Measurements from ENCODE around the gene RCOR2.

Gene RCOR2

DNA sequence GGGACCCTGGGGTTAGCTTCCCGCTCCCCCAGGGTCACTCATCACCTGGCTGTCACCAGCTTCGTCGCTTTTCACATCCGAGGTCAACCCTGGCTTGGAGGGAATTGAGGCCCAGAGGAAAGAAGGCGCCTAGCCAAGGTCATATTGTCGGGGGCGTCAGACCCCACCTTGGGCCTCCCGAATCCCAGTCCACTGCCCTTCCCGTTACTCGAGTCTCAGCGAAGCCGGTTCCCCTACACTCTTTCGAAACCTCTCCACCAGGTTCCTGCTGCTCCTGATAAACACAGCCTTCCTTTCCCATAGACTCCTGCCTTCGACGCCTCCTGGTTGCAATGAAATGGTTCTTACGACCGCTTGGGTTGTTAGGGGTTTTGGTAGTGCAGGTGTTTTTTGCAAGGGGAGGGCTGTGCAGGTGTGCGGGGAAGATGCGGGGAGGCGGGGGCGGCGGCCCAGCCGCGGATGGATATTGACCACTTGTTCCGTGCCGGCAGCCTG is 22.5 kb upstream of the RCOR2 start:
- H3K4me1 Mint-ChIP-seq: peaks cover 26% of the 10 kb centered on the region
- peak overlapping the region; percentile 82 for H3K27ac Mint-ChIP-seq (ENCODE audit: low read depth)
- peaks cover 13% of the 10 kb centered on the region for H3K36me3 Mint-ChIP-seq (ENCODE audit: insufficient read depth)
- no peaks in the 10 kb centered on the region for H3K27me3 Mint-ChIP-seq
- ATAC-seq (replicated peaks; ENCODE audit: extremely low read depth, poor library complexity, severe bottlenecking) (no peak), DNase-seq (ENCODE audit: low spot score in 2 of 2) (no peak)
- peak overlapping the region; percentile 80 for H3K4me3 Mint-ChIP-seq
- H3K9me3 Mint-ChIP-seq: no peaks in the 10 kb centered on the region

DNA sequence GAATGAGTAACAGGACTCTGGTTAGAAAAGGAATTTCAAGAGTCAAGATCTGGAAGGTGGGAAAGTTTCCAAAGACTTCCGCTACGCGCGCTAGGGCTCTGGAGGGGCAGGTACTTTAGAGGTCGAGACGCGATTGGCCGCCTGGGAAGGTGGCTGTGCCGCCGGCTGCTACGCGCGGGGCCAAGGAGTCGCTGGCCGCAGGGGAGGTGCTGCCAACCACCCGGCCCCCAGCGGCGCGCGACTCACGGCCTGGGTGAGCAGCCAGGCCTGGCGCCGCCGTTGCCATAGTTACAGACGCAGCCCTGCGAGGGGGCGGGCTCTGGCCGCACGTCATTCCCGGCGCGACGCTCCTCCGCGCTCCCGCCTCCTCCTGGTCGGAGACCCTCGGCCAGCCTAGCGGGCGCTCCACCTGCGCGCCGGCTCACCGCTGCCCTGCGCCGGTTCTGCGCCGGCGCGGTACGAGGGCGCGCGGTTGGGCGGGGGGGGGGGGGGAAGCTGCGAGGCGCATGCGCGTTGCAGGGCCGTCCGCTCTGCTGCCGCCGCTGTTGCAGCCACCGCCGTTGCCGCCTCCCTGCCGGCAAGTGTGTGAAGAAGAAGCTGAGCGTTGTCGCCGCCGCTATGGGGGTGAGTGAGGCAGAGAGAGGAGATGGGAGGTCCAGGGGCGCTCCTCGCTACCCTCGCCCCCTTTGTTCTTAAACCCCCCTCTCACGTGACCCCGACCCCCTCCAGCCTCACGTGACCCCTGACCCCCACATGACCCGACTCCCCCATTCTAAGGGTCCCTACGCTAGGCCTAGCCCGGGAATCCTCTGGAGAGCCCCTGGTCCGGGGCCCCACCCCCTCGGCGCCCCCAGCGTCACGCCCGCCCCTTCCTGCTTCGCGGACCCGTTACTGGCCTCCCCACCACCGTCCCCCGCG is 21.8 kb upstream of the RCOR2 start, which contains the start of gene NAA40:
Gene NAA40 (plus strand): TSS at position 524 of the 918 bp plus-strand sequence. CDS start 95 bp downstream, at position 619.
- peaks cover 13% of the 10 kb centered on the region for H3K36me3 Mint-ChIP-seq (ENCODE audit: insufficient read depth)
- peak within 1 kb of the TSS; percentile 80 for H3K4me3 Mint-ChIP-seq
- ATAC-seq (replicated peaks; ENCODE audit: extremely low read depth, poor library complexity, severe bottlenecking): peak; percentile 91
- peak; percentile 82 to 87 for DNase-seq (ENCODE audit: low spot score in 2 of 2)
- peaks cover 19% of the 10 kb centered on the region for H3K4me1 Mint-ChIP-seq
- H3K27me3 Mint-ChIP-seq: no peaks in the 10 kb centered on the region
- H3K27ac Mint-ChIP-seq (ENCODE audit: low read depth): peak within 1 kb of the TSS; percentile 82
- H3K9me3 Mint-ChIP-seq: no peaks in the 10 kb centered on the region

DNA sequence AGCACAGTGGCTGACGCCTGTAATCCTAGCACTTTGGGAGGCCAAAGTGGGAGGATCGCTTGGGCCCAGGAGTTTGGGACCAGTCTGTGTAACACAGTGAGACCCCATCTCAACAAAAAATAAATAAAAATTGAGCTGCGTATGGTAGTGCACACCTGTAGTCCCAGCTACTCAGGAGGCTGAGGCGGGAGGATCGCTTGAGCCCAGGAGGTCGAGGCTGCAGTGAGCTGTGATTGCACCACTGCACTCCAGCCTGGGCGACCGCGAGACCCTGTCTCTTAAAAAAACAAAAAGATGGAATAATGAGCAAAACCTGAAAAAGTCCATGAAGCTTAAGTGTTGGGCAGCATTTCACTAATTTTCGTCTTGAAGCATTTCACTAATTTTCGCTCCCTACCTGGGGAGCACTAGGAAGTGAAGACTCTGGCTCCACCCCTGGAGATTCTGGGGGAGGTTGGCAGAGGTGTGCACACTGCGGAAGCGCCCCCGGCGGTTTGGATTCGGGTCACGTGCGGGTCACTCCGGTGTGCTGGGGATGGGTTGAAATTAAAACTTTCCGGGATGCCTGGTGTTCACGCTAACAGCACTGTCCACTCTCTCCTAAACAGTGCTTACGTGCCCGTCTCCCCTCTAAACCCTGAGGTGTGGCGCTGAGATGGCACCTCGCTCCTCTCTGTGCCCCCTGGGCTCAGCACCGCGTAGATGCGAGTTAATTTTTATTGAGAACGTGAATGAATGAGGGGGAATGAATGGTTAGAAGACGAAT is 20.9 kb upstream of the RCOR2 start:
- ATAC-seq (replicated peaks; ENCODE audit: extremely low read depth, poor library complexity, severe bottlenecking) (peak; percentile 21), DNase-seq (ENCODE audit: low spot score in 2 of 2) (no peak)
- Mint-ChIP-seq H3K27me3 (no peaks in the 10 kb centered on the region), H3K36me3 (ENCODE audit: insufficient read depth) (peaks cover 13% of the 10 kb centered on the region), H3K4me1 (peaks cover 18% of the 10 kb centered on the region), H3K4me3 (peak overlapping the region; percentile 80), H3K9me3 (no peaks in the 10 kb centered on the region), H3K27ac (ENCODE audit: low read depth) (peak overlapping the region; percentile 82)

DNA sequence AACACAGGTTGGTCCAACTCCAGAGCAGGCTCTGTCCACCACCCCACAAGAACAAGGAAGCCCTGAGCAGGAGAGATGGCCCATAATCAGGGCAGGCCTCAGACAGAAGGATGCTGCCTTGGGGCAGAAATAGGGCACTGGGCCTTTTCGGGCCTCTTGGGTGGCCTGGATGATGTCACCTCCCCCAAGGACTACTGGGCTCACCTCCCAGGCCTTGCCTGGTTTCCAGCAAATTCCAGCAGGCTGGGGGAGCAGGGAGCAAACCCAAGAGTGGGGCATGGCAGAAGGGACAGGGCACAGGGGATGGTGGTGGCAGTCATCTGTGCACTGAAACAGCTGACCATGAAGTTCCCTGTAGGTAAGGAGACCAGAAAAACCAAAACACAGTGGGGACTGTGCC is 16.5 kb upstream of the RCOR2 start:
- peaks cover 6% of the 10 kb centered on the region for H3K36me3 Mint-ChIP-seq (ENCODE audit: insufficient read depth)
- DNase-seq (ENCODE audit: low spot score in 2 of 2) (no peak), ATAC-seq (replicated peaks; ENCODE audit: extremely low read depth, poor library complexity, severe bottlenecking) (no peak)
- H3K4me1 Mint-ChIP-seq: peaks cover 10% of the 10 kb centered on the region
- no peaks in the 10 kb centered on the region for H3K9me3 Mint-ChIP-seq
- H3K27ac Mint-ChIP-seq (ENCODE audit: low read depth): no peak overlapping the region
- H3K27me3 Mint-ChIP-seq: no peaks in the 10 kb centered on the region
- H3K4me3 Mint-ChIP-seq: no peak overlapping the region

DNA sequence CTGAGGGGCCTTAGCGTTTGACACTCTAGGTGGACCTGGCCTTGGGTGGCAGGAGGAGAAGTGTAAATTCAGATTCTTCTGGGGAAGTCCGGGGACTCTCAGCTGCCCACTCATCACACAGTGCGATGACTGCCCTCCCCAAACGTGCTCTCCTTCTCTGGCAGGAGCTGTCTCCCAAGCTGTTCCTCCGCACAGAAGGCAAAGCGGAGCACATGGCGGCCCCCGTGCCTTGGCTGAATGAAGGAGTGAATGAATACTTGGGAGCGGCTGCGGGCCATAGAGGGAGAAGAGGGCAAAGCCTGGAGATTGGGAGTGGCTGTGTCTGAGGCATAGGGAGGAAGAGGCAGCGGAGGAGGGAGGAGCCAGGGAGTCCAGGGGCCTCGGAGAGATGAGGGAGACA is 14.9 kb upstream of the RCOR2 start:
- no peaks in the 10 kb centered on the region for H3K27me3 Mint-ChIP-seq
- DNase-seq (ENCODE audit: low spot score in 2 of 2) (no peak), ATAC-seq (replicated peaks; ENCODE audit: extremely low read depth, poor library complexity, severe bottlenecking) (no peak)
- no peak overlapping the region for H3K27ac Mint-ChIP-seq (ENCODE audit: low read depth)
- H3K36me3 Mint-ChIP-seq (ENCODE audit: insufficient read depth): no peaks in the 10 kb centered on the region
- no peaks in the 10 kb centered on the region for H3K4me1 Mint-ChIP-seq
- no peaks in the 10 kb centered on the region for H3K9me3 Mint-ChIP-seq
- no peak overlapping the region for H3K4me3 Mint-ChIP-seq

DNA sequence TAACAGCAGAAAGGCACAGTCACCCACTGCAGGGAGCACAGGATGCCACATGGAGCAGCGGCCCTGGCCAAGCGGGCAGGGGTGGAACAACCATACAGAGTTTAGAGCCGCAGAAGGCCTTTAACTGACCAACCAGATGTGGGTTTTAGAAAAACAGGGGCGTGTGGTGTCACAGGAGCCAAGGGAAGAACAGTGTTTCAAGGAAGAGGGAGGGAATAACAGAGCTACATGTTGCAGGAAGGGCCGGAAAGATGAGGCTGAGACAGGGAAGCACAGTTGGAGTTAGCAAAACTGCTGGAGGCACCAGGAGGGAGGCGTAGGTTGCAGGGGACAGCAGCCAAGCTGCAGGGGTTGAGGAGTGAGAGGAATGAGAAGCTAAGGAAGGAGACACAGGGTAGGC is 14.1 kb upstream of the RCOR2 start:
- H3K4me1 Mint-ChIP-seq: no peaks in the 10 kb centered on the region
- DNase-seq (ENCODE audit: low spot score in 2 of 2) (no peak), ATAC-seq (replicated peaks; ENCODE audit: extremely low read depth, poor library complexity, severe bottlenecking) (no peak)
- no peaks in the 10 kb centered on the region for H3K36me3 Mint-ChIP-seq (ENCODE audit: insufficient read depth)
- no peaks in the 10 kb centered on the region for H3K9me3 Mint-ChIP-seq
- no peak overlapping the region for H3K27ac Mint-ChIP-seq (ENCODE audit: low read depth)
- H3K4me3 Mint-ChIP-seq: no peak overlapping the region
- H3K27me3 Mint-ChIP-seq: no peaks in the 10 kb centered on the region

DNA sequence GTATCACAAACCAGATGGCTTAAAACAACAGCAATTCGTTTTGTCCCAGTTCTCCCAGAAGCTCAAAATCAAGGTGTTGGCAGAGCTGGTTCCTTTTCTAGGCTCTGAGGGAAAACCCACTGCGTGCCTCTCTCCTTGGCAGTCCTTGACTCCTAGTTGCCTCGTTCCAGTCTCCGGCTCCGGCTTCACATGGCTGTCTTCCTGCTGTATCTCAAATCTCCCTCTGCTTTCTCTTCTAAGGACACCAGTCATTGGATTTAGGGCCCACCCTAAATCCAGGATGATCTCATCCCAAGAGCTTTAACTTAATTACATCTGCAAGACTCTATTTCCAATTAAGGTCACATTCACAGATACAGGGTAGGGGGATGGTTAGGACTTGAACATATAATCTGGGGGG is 12.7 kb upstream of the RCOR2 start:
- Mint-ChIP-seq H3K27ac (ENCODE audit: low read depth) (no peak overlapping the region), H3K4me1 (no peaks in the 10 kb centered on the region), H3K4me3 (no peak overlapping the region), H3K27me3 (no peaks in the 10 kb centered on the region), H3K9me3 (no peaks in the 10 kb centered on the region), H3K36me3 (ENCODE audit: insufficient read depth) (no peaks in the 10 kb centered on the region)
- ATAC-seq (replicated peaks; ENCODE audit: extremely low read depth, poor library complexity, severe bottlenecking) (no peak), DNase-seq (ENCODE audit: low spot score in 2 of 2) (no peak)

DNA sequence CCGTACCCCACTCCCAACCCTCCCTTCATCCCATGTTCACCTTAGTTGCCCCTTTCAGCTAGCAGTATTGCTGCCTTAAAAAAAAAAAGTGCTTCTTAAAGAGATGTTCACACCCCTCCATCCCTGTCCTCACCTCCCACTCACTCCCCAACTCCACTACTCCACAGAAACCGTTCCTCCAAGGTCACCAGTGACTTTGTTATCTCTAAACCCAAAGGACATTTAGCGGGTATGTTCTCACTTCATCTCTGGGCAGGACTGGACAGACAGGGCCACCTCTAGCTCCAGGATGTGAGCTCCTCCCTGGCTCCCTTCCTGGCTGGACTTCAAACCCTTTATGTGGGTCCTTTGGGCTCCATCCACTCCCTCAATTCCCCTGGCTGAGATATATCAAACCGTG is 6.4 kb upstream of the RCOR2 start:
- no peak overlapping the region for H3K27ac Mint-ChIP-seq (ENCODE audit: low read depth)
- no peak overlapping the region for H3K4me3 Mint-ChIP-seq
- no peak for DNase-seq (ENCODE audit: low spot score in 2 of 2)
- H3K4me1 Mint-ChIP-seq: peaks cover 7% of the 10 kb centered on the region
- no peak for ATAC-seq (replicated peaks; ENCODE audit: extremely low read depth, poor library complexity, severe bottlenecking)
- no peaks in the 10 kb centered on the region for H3K9me3 Mint-ChIP-seq
- H3K36me3 Mint-ChIP-seq (ENCODE audit: insufficient read depth): peaks cover 6% of the 10 kb centered on the region
- no peaks in the 10 kb centered on the region for H3K27me3 Mint-ChIP-seq

DNA sequence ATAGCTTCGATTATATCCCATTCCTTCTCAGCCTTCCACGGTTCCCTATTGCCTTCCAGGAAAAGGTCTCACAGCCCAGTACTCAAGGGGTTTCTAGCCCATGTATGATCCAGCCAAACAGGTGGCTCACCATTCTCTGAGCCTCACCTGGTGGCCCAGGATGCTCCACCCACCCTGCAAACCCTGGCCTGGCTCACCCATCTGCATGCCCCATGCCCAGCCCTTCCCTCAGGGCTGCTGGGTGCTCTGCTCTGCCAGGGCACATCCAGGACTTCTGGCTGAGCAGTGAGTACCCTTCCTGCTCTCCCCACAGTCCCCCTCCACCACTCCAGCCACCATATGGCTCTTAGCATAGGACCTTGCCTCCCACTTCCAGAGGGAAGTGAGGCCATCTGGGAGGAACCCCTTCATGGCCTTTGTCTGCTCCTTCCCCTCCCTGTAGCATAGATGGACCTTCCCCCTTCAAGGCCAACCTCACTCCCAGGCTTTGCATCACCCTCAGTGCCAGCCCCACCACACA is 5.8 kb upstream of the RCOR2 start:
- peaks cover 6% of the 10 kb centered on the region for H3K36me3 Mint-ChIP-seq (ENCODE audit: insufficient read depth)
- no peaks in the 10 kb centered on the region for H3K27me3 Mint-ChIP-seq
- no peak for ATAC-seq (replicated peaks; ENCODE audit: extremely low read depth, poor library complexity, severe bottlenecking)
- H3K4me3 Mint-ChIP-seq: no peak overlapping the region
- no peak for DNase-seq (ENCODE audit: low spot score in 2 of 2)
- H3K27ac Mint-ChIP-seq (ENCODE audit: low read depth): no peak overlapping the region
- peaks cover 9% of the 10 kb centered on the region for H3K4me1 Mint-ChIP-seq
- H3K9me3 Mint-ChIP-seq: no peaks in the 10 kb centered on the region

DNA sequence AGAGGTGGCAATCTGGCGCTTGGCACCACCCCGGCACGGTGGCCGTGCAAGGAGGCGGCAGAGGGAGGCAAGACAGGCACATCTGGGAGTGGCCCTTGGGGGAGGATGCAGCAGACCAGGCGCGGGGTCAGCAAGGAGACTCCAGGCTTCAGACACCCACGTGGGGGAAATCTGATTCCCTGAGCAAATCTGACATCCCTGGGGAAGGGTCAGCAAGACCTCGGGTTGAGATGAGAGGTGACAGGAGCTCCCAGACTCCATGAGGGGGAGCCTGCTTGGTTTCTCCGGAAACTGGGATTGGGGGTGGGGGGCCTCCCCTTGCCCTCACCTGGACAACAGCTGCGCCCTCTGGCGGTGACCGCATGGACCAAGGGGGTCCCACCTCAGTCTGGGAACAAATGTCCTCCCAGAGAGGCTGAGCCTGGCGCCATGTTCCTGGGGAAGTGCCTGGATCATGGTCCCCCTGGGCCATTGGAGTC is 4.0 kb upstream of the RCOR2 start:
- peaks cover 8% of the 10 kb centered on the region for H3K36me3 Mint-ChIP-seq (ENCODE audit: insufficient read depth)
- H3K4me3 Mint-ChIP-seq: no peak overlapping the region
- ATAC-seq (replicated peaks; ENCODE audit: extremely low read depth, poor library complexity, severe bottlenecking) (no peak), DNase-seq (ENCODE audit: low spot score in 2 of 2) (no peak)
- no peak overlapping the region for H3K27ac Mint-ChIP-seq (ENCODE audit: low read depth)
- H3K4me1 Mint-ChIP-seq: peaks cover 17% of the 10 kb centered on the region
- no peaks in the 10 kb centered on the region for H3K27me3 Mint-ChIP-seq
- H3K9me3 Mint-ChIP-seq: no peaks in the 10 kb centered on the region

DNA sequence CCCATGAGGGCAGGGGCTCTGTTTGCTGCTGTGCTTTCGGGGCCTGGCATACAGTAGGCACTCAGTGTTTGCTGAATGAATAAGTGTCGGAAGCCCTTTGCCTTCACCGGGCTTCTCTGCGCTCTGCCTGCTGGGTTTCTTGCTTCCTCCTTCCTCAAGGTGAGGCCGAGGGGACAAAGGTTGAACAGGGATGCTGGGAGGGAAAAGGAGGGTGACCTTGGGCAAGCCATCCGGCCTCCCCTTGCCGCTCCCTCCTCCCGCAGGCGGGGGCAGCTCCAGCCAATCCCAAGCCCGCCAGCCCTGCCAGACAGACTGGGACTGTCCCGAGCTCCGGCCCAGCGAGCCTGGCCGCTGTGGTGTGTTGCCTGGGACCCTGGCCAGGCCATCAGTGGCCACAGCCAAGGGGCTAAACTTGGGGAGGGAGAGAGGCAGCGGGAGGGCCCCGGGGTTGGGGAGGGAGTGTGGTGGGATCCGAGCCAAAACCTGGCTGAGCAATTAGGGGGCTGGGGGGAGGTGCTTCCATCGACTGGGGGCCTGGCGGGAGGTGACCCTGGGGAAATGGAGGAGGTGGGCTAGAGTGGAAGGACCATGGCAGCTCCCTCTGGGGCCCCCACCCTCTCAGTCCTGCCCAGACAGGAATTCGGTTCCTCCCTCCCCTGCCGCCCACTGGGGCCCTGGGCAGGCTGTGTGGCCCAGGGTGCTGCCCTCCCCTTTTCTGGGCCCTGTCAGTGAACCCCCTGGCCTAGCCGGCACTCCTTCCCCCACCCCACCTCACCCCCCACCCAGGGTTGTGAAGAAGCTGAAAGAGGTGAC is 3.4 kb upstream of the RCOR2 start:
- no peak for DNase-seq (ENCODE audit: low spot score in 2 of 2)
- ATAC-seq (replicated peaks; ENCODE audit: extremely low read depth, poor library complexity, severe bottlenecking): no peak
- Mint-ChIP-seq H3K27ac (ENCODE audit: low read depth) (no peak overlapping the region), H3K27me3 (no peaks in the 10 kb centered on the region), H3K36me3 (ENCODE audit: insufficient read depth) (peaks cover 8% of the 10 kb centered on the region), H3K4me1 (peaks cover 17% of the 10 kb centered on the region), H3K9me3 (no peaks in the 10 kb centered on the region), H3K4me3 (no peak overlapping the region)

Data from central memory CD8-positive, alpha-beta T cell (primary cell).